T-helper 1 cell treated with Interleukin-12 subunit alpha and Interleukin-12 subunit beta and Interleukin-4 antibody, amounts not matched to agents 30 μg/mL and 1 μg/mL, for 36 hours (primary cell): ENCODE results near the gene ZNF180.
"Not testable (repeated sequence)": the region's sequence is repeated elsewhere in the genome, so short reads cannot be mapped to it uniquely, and the experiment has no call there.

ENCODE experiments used
- H3K27ac Mint-ChIP-seq: one replicate; pipeline ENCODE4 v1.8.0; 2021; ENCODE audit warnings: mild to moderate bottlenecking, mixed read lengths
- H3K27me3 Mint-ChIP-seq: one replicate; pipeline ENCODE4 v1.8.0; 2021; ENCODE audit warnings: low read depth, mixed read lengths
- H3K36me3 Mint-ChIP-seq: one replicate; pipeline ENCODE4 v1.8.0; 2021; ENCODE audit warnings: low read depth, mixed read lengths
- H3K4me1 Mint-ChIP-seq: one replicate; pipeline ENCODE4 v1.8.0; 2021; ENCODE audit warnings: low read depth, mixed read lengths
- H3K4me3 Mint-ChIP-seq: one replicate; pipeline ENCODE4 v1.8.0; 2021; ENCODE audit warnings: mild to moderate bottlenecking, moderate library complexity, mixed read lengths
- H3K9me3 Mint-ChIP-seq: one replicate; pipeline ENCODE4 v1.8.0; 2021; ENCODE audit warnings: mixed read lengths

Gene ZNF180

DNA sequence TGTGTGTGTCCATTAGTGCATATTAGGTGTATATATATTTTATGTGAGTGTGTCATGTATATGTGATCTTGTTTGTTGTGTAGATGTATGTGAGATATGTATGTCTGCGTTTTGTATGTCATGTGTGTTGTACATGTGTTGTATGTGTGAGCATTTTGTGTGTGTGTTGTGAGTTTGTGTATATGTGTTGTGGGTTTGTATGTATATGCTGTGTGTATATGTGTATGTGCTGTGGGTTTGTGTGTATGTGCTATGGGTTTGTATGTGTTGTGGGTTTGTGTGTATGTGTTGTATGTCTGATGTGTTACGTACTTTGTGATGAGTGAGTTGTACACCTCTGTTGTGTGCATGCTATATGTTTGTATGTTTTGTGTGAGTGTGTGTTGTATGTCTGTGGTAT, 21.0 kb upstream of the ZNF180 start:
- H3K4me1 Mint-ChIP-seq, result no peaks in the 10 kb centered on the region

DNA sequence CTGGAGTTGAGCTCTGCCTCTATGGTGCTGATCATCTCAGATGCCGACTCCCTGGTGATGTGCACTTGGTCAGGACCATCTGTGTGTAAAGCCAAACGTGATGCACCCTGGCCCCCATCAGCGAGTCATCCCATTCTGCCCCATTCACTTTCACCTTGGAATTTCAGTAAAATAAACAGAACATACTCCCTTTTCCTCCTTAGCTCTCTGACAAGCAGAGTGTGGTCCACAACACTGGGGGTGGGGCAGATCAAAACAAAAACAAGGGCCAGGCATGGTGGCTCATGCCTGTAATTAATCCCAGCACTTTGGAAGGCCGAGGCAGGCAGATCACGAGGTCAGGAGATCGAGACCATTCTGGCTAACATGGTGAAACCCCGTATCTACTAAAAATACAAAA, 16.8 kb upstream of the ZNF180 start:
- Mint-ChIP-seq H3K36me3 (no peaks in the 10 kb centered on the region), H3K4me3 (no peak overlapping the region), H3K27ac (no peak overlapping the region), H3K27me3 (no peaks in the 10 kb centered on the region), H3K4me1 (no peaks in the 10 kb centered on the region), H3K9me3 (peaks cover 19% of the 10 kb centered on the region)

More for the DNA sequence above, 21.0 kb upstream of the ZNF180 start:
- H3K27ac Mint-ChIP-seq, result no peak overlapping the region
- no peak overlapping the region for H3K4me3 Mint-ChIP-seq
- H3K36me3 Mint-ChIP-seq, result no peaks in the 10 kb centered on the region
- H3K9me3 Mint-ChIP-seq, result peaks cover 11% of the 10 kb centered on the region
- no peaks in the 10 kb centered on the region for H3K27me3 Mint-ChIP-seq

DNA sequence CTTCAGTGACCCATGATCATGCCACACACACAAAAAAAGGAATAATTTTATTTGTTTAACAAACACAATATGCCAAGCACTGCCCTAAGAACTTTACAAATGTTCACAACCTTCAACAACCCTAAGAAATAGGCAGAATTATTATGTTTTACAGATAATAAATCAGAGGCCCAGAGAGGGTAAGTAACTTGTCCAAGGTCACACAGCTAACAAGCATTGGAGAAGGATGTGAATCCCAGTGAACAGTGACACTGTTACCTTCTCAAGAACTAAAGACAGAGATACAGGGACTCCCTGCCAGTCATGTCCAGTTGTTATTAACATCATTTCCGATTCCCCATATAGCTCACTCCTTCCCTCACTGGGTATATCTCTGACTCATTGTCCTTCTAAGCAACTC, 15.6 kb upstream of the ZNF180 start:
- Mint-ChIP-seq H3K4me1 (no peaks in the 10 kb centered on the region), H3K27ac (no peak overlapping the region)

DNA sequence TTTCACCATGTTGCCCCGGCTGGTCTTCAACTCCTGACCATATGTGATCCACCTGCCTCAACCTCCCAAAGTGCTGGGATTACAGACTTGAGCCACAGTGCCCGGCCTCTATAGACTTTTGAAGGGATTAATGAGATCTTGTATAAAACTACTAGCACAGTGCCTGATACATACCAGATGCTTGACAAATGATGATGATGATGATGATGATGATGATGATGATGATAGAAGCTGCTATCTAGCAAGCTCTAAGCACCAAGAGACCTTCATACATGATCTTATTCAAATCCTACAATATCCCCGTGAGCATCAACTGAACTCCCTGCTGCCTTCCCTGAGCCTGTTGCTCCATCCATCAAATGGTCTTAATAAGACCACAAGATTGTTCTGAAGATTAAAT, 14.7 kb upstream of the ZNF180 start:
- peaks cover 31% of the 10 kb centered on the region for H3K9me3 Mint-ChIP-seq
- no peak overlapping the region for H3K4me3 Mint-ChIP-seq
- H3K4me1 Mint-ChIP-seq, result no peaks in the 10 kb centered on the region
- H3K36me3 Mint-ChIP-seq, result no peaks in the 10 kb centered on the region
- H3K27me3 Mint-ChIP-seq, result no peaks in the 10 kb centered on the region
- H3K27ac Mint-ChIP-seq, result no peak overlapping the region

More for the DNA sequence above, 15.6 kb upstream of the ZNF180 start:
- no peaks in the 10 kb centered on the region for H3K27me3 Mint-ChIP-seq
- peaks cover 25% of the 10 kb centered on the region for H3K9me3 Mint-ChIP-seq
- no peak overlapping the region for H3K4me3 Mint-ChIP-seq
- no peaks in the 10 kb centered on the region for H3K36me3 Mint-ChIP-seq

DNA sequence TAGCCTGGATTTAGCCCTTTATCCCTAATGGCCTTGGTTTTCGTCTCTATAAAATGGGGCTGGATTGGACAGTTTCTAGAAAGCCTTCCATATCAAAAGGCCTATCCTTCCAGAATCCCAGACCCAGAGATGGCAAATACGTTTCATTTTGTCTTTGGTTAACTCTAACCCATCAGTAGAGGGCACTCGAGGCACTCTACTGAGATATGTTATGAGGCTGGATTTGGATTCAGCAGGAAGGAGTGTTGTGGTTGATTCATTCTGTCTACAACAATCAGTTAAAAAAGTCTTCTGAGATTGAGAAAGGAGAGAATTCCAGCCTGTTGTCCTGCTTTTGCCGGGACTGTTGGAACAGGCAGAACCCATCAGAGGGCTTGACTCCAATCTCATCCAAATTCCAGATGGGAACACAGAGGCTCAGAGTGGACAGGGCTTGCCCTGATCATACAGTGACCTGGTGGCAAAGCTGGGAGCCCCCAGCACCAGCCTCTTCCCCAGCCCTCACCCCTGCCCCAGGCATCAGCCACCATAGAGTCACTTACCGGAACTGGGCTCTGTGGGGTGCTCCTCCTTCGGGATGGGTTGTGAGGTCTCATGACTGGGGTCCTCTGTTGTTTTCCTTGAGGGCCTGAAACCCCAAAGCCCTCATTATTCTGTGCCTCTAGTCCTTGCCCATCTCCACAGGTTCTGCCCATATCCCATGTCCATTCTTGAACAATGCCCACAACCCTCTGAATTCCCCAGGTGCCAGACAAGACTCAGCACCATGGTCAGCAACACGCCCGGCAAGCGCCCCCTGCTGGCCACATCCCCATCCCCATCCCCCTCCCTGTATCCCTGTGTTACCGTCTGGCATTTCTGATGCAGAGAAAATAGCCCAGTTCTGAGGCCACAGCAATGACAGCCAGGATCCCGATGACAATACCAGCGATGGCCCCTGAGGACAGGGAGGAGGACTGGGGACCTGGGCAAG, 12.3 kb upstream of the ZNF180 start:
- Mint-ChIP-seq H3K36me3 (no peaks in the 10 kb centered on the region), H3K4me3 (no peak overlapping the region), H3K4me1 (no peaks in the 10 kb centered on the region), H3K9me3 (peaks cover 45% of the 10 kb centered on the region), H3K27me3 (no peaks in the 10 kb centered on the region), H3K27ac (no peak overlapping the region)

- Mint-ChIP-seq H3K27me3 (no peaks in the 10 kb centered on the region), H3K36me3 (no peaks in the 10 kb centered on the region), H3K4me1 (no peaks in the 10 kb centered on the region), H3K27ac (no peak overlapping the region), H3K9me3 (peaks cover 53% of the 10 kb centered on the region), H3K4me3 (no peak overlapping the region)
These were observed 9.2 kb upstream of the ZNF180 start for GRCh38 chr19:44509478-44509877.

DNA sequence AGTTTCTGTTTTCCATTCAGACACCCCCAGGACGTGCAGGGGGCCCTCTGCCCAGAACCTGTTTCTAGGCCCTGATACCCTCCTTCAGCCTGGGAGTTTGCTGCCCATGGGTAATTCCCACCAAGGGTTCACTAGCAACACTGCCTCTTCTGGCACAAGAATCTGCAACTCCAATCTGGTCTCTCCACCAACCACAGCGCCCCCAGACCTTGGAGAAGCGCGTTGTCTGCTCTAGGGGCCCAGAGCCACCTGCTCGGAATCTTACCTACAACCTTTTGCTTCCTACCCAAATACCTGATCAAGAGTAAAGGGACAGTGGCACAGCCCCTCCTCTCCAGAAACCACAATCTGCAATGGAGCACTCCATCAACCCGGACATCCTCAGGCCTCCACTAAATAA, 763 bp downstream of the ZNF180 start:
- peak overlapping the region; percentile 88 for H3K27ac Mint-ChIP-seq
- H3K4me3 Mint-ChIP-seq, result peak overlapping the region; percentile 95
- H3K9me3 Mint-ChIP-seq, result peaks cover 72% of the 10 kb centered on the region
- H3K27me3 Mint-ChIP-seq, result peaks cover 2% of the 10 kb centered on the region
- H3K4me1 Mint-ChIP-seq, result peaks cover 25% of the 10 kb centered on the region
- H3K36me3 Mint-ChIP-seq, result peaks cover 57% of the 10 kb centered on the region

DNA sequence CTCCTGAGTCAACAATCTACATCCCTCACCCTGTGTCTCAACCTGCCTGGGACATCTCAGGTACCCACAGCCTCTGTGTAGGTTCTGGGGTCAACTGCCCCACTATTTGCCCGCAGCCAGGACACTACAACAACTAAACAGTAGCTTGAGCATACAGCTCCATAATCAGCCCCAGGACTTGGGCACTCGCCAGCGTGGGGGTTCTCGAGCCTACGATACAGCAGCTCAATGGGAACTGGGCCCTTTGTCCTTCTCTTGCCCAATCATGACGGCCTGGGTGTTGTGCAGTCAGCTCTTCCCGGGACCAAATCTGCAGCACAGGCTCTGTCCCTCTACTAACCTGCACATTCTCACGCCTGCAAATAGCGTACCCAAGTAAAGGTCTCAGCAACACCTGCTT, 1.3 kb downstream of the ZNF180 start:
- peaks cover 63% of the 10 kb centered on the region for H3K36me3 Mint-ChIP-seq
- H3K4me3 Mint-ChIP-seq, result peak overlapping the region; percentile 95
- no peak overlapping the region for H3K27ac Mint-ChIP-seq
- H3K27me3 Mint-ChIP-seq, result peaks cover 2% of the 10 kb centered on the region
- peaks cover 72% of the 10 kb centered on the region for H3K9me3 Mint-ChIP-seq
- H3K4me1 Mint-ChIP-seq, result peaks cover 25% of the 10 kb centered on the region

GRCh38 chr19:44496711-44497110, 3.6 kb downstream of the ZNF180 start:
- no peak overlapping the region for H3K27ac Mint-ChIP-seq
- peaks cover 86% of the 10 kb centered on the region for H3K36me3 Mint-ChIP-seq
- H3K4me3 Mint-ChIP-seq, result no peak overlapping the region
- peaks cover 25% of the 10 kb centered on the region for H3K4me1 Mint-ChIP-seq
- H3K27me3 Mint-ChIP-seq, result no peaks in the 10 kb centered on the region
- H3K9me3 Mint-ChIP-seq, result peaks cover 80% of the 10 kb centered on the region

DNA sequence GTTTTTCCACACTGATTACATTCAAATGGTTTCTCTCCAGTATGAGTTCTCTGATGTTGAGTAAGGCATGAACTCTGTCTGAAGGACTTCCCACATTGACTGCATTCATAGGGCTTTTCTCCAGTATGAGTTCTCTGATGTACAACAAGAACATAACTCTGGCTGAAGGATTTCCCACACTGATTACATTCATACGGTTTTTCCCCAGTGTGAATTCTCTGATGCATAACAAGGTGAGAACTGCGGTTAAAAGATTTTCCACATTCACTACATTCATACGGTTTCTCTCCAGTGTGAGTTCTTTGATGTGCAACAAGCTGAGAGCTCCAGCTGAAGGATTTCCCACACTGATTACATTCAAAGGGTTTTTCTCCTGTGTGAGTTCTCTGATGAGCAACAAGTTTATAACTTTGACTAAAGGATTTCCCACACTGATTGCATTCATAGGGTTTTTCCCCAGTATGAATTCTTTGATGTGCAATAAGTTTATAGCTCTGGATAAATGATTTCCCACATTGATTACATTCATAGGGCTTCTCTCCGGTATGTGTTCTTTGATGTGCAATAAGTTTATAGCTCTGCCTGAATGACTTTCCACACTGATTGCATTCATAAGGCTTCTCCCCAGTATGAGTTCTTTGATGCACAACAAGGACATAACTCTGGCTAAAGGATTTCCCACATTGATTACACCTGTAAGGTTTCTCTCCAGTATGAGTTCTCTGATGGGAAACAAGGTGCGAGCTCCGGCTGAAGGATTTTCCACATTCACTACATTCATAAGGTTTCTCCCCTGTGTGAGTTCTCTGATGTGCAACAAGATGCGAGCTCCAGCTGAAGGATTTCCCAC, 23.5 kb downstream of the ZNF180 start:
- H3K4me3 Mint-ChIP-seq, result no peak overlapping the region
- H3K36me3 Mint-ChIP-seq, result peaks cover 75% of the 10 kb centered on the region
- no peaks in the 10 kb centered on the region for H3K27me3 Mint-ChIP-seq
- H3K4me1 Mint-ChIP-seq, result no peaks in the 10 kb centered on the region
- peaks cover 90% of the 10 kb centered on the region for H3K9me3 Mint-ChIP-seq
- H3K27ac Mint-ChIP-seq, result peak overlapping the region; percentile 52

- H3K4me3 Mint-ChIP-seq, H3K27ac Mint-ChIP-seq: not testable (repeated sequence)
These were observed 31.6 kb downstream of the ZNF180 start for GRCh38 chr19:44468730-44469129.

GRCh38 chr19:44462600-44463286, 37.6 kb downstream of the ZNF180 start:
- not testable (repeated sequence) for H3K4me1 Mint-ChIP-seq, H3K27ac Mint-ChIP-seq, H3K4me3 Mint-ChIP-seq, H3K36me3 Mint-ChIP-seq, H3K27me3 Mint-ChIP-seq
- peaks cover 67% of the 10 kb centered on the region for H3K9me3 Mint-ChIP-seq

More at GRCh38 chr19:44468730-44469129, 31.6 kb downstream of the ZNF180 start:
- H3K27me3 Mint-ChIP-seq, H3K4me1 Mint-ChIP-seq: not testable (repeated sequence)
- Mint-ChIP-seq H3K9me3 (peaks cover 90% of the 10 kb centered on the region), H3K36me3 (peaks cover 21% of the 10 kb centered on the region)

GRCh38 chr19:44456016-44456415, 44.3 kb downstream of the ZNF180 start:
- H3K4me1 Mint-ChIP-seq, H3K36me3 Mint-ChIP-seq, H3K4me3 Mint-ChIP-seq, H3K27ac Mint-ChIP-seq, H3K27me3 Mint-ChIP-seq: not testable (repeated sequence)
- peaks cover 56% of the 10 kb centered on the region for H3K9me3 Mint-ChIP-seq

DNA sequence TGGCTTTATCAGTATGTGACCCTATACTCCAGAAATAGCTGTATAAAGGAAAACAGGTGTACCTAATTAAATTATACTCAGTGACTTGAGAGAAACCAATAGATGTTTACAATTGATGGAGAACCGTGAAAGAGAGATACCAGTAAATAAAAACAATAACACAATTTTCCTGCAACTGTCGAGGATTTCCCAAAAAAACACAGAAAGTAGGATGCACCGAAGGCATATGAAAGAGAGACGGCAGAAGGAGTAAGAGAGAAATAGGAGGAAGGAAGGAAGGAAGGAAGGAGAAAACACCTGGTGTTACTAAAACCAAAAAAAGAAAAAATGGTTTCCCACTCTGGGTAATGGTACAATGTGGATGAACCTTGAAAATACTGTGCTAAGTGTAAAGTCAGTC, 45.2 kb downstream of the ZNF180 start:
- peaks cover 10% of the 10 kb centered on the region for H3K36me3 Mint-ChIP-seq
- H3K4me1 Mint-ChIP-seq, result no peaks in the 10 kb centered on the region
- H3K27me3 Mint-ChIP-seq, result no peaks in the 10 kb centered on the region
- peaks cover 62% of the 10 kb centered on the region for H3K9me3 Mint-ChIP-seq
- H3K27ac Mint-ChIP-seq, result no peak overlapping the region
- H3K4me3 Mint-ChIP-seq, result no peak overlapping the region
